HEK293 (cell line): ENCODE results near the gene MDP1.

ENCODE experiments used
- CTCF ChIA-PET: fragments of 350-600 bp; formaldehyde crosslinking; extraction: SDS; loops from one replicate; lab custom pipeline; 2021; ENCODE audit warnings: antibody characterized with exemption; lab: Yijun Ruan, JAX
- POLR2A ChIA-PET: fragments of 300-600 bp; formaldehyde crosslinking; extraction: SDS; loops from one replicate; lab custom pipeline; 2020; ENCODE audit warnings: antibody characterized with exemption, inconsistent platforms; lab: Yijun Ruan, JAX
- H3K27ac ChIP-seq: fragments of 200-500 bp; sonication (Bioruptor generic); 2 replicates; pipeline ENCODE4 v1.5.1; 2014; ENCODE audit warnings: low read depth, low read length, control low read depth, inconsistent platforms; ENCODE audit errors: extremely low read depth
- H3K36me3 ChIP-seq, 2 experiments: fragments of 200-500 bp in 1 of 2; sonication (Bioruptor generic) in 1 of 2; 1 replicate in 1 of 2; 2 replicates in 1 of 2; pipeline ENCODE4 v1.5.1; 2014 to 2017; ENCODE audit warnings: inconsistent platforms in 2 of 2, low read length in 2 of 2; ENCODE audit not compliant: control insufficient read depth in 2 of 2, insufficient read depth in 1 of 2
- H3K4me1 ChIP-seq: fragments of 200-500 bp; sonication (Bioruptor generic); 2 replicates; pipeline ENCODE4 v1.5.1; 2014; ENCODE audit warnings: mild to moderate bottlenecking, low read length, inconsistent platforms; ENCODE audit not compliant: control insufficient read depth, insufficient read depth
- H3K4me3 ChIP-seq: 2 replicates; pipeline ENCODE4 v1.5.1; 2011; ENCODE audit warnings: low read depth, mild to moderate bottlenecking, control low read depth, low read length, moderate library complexity
- H3K9me3 ChIP-seq: fragments of 200-500 bp; sonication (Bioruptor generic); 2 replicates; pipeline ENCODE4 v1.5.1; 2014; ENCODE audit warnings: low read depth, low read length, inconsistent platforms; ENCODE audit not compliant: control insufficient read depth, insufficient read depth
- BCL11A ChIP-seq: fragments of 450-650 bp; formaldehyde crosslinking; IDR thresholded peaks from 2 replicates; pipeline ENCODE4 v1.5.1; 2016; ENCODE audit warnings: low read depth, missing biosample characterization, missing genetic modification characterization
- EGR2 ChIP-seq: fragments of 450-650 bp; formaldehyde crosslinking; IDR thresholded peaks from 2 replicates; pipeline ENCODE4 v1.5.1; 2016; ENCODE audit warnings: low read depth, missing biosample characterization, missing genetic modification characterization
- KLF1 ChIP-seq: fragments of 450-650 bp; formaldehyde crosslinking; IDR thresholded peaks from 2 replicates; pipeline ENCODE4 v1.5.1; 2016; ENCODE audit warnings: missing biosample characterization, missing genetic modification characterization
- KLF7 ChIP-seq: fragments of 450-650 bp; formaldehyde crosslinking; IDR thresholded peaks from 2 replicates; pipeline ENCODE4 v1.5.1; 2016; ENCODE audit warnings: missing biosample characterization, missing genetic modification characterization, borderline replicate concordance
- KLF8 ChIP-seq: fragments of 450-650 bp; formaldehyde crosslinking; IDR thresholded peaks from 2 replicates; pipeline ENCODE4 v1.5.1; 2016; ENCODE audit warnings: missing biosample characterization, missing genetic modification characterization
- PRDM1 ChIP-seq: fragments of 450-650 bp; formaldehyde crosslinking; IDR thresholded peaks from 2 replicates; pipeline ENCODE4; 2016; ENCODE audit warnings: missing biosample characterization, missing genetic modification characterization
- SCRT1 ChIP-seq: fragments of 450-650 bp; formaldehyde crosslinking; IDR thresholded peaks from 2 replicates; pipeline ENCODE4 v1.5.1; 2016; ENCODE audit warnings: missing biosample characterization, missing genetic modification characterization, borderline replicate concordance
- ZBTB20 ChIP-seq: fragments of 450-650 bp; formaldehyde crosslinking; IDR thresholded peaks from 2 replicates; pipeline ENCODE4 v1.5.1; 2016; ENCODE audit warnings: missing biosample characterization, missing genetic modification characterization
- ZNF146 ChIP-seq: fragments of 450-650 bp; formaldehyde crosslinking; IDR thresholded peaks from 2 replicates; pipeline ENCODE4 v1.5.1; 2016; ENCODE audit warnings: missing biosample characterization, missing genetic modification characterization
- ZNF248 ChIP-seq: fragments of 450-650 bp; formaldehyde crosslinking; IDR thresholded peaks from 2 replicates; pipeline ENCODE4 v1.5.1; 2017; ENCODE audit warnings: missing biosample characterization, missing genetic modification characterization
- ZNF501 ChIP-seq: fragments of 450-650 bp; formaldehyde crosslinking; IDR thresholded peaks from 2 replicates; pipeline ENCODE4 v1.5.1; 2016; ENCODE audit warnings: missing biosample characterization, missing genetic modification characterization
- ZNF510 ChIP-seq: fragments of 450-650 bp; formaldehyde crosslinking; IDR thresholded peaks from 2 replicates; pipeline ENCODE4 v1.5.1; 2018; ENCODE audit warnings: mild to moderate bottlenecking, missing genetic modification characterization, missing biosample characterization; ENCODE audit not compliant: insufficient replicate concordance
- ZNF837 ChIP-seq: fragments of 450-650 bp; formaldehyde crosslinking; IDR thresholded peaks from 2 replicates; pipeline ENCODE4 v1.5.1; 2016; ENCODE audit warnings: missing biosample characterization, missing genetic modification characterization
- TF ChIP-seq, protein P1 (sequence below): fragments of 450-650 bp; formaldehyde crosslinking; IDR thresholded peaks from 2 replicates; pipeline ENCODE4 v1.5.1; 2016; ENCODE audit warnings: missing biosample characterization, missing genetic modification characterization
- TF ChIP-seq, protein P2 (sequence below): fragments of 450-650 bp; formaldehyde crosslinking; IDR thresholded peaks from 2 replicates; pipeline ENCODE4 v1.5.1; 2016; ENCODE audit warnings: missing biosample characterization, missing genetic modification characterization
- TF ChIP-seq, protein P3 (sequence below): fragments of 450-650 bp; formaldehyde crosslinking; IDR thresholded peaks from 2 replicates; pipeline ENCODE4 v1.5.1; 2017; ENCODE audit warnings: missing biosample characterization, missing genetic modification characterization

The MDP1 gene

DNA sequence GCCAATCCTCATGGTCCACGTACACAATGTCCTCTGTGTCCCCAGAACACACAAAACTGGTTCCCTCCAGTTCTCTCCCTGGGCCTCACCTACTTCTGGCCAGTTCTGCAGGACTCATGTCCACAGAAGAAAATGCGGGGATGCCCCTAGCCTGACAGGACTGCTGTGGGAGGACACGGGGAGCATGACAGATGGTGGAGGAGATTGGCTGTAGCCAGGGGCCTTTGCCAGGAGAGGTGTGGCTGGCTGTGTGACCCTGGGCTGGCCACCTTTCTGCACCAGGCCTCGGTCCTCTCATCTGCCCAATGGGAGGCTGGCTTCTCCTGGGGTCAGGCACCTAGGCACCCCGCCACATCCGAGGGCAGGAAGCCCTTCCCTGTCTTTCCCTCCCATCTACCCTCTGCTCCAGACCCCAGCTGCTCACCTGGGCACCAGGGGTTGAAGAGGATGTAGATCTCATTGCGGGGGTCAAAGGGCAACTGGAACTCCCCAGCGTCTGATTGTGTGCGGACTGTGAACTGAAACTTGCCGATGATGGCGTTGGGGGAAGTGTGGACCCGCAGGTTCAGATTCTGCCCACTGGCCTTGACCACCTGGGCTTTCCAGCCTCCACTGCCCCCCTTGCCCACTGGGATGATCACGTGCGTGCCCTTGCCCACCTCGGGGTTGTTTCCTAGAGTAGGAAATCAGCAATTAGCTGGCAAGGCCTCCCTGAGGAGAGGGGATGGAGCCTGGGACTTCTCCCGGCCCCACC is 44.3 kb upstream of the MDP1 start:
- Histone ChIP-seq H3K9me3 (no peaks in the 10 kb centered on the region), H3K4me3 (no peak overlapping the region), H3K36me3 (peaks cover 0 to 3% of the 10 kb centered on the region in 2 experiments; a peak in 1 of 3 replicates), H3K4me1 (no peaks in the 10 kb centered on the region), H3K27ac (no peak overlapping the region)
- POLR2A ChIA-PET = interaction anchor here (3.6 kb wide), 1 partner anchor 11 kb away, joined by 16 read pairs; the partner anchor contains the start of gene RABGGTA
- CTCF ChIA-PET = no interaction called here
- TF ChIP-seq, protein P1, sequence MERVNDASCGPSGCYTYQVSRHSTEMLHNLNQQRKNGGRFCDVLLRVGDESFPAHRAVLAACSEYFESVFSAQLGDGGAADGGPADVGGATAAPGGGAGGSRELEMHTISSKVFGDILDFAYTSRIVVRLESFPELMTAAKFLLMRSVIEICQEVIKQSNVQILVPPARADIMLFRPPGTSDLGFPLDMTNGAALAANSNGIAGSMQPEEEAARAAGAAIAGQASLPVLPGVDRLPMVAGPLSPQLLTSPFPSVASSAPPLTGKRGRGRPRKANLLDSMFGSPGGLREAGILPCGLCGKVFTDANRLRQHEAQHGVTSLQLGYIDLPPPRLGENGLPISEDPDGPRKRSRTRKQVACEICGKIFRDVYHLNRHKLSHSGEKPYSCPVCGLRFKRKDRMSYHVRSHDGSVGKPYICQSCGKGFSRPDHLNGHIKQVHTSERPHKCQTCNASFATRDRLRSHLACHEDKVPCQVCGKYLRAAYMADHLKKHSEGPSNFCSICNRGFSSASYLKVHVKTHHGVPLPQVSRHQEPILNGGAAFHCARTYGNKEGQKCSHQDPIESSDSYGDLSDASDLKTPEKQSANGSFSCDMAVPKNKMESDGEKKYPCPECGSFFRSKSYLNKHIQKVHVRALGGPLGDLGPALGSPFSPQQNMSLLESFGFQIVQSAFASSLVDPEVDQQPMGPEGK (tag by site-specific recombination) = no peak
- TF ChIP-seq ZNF248 (tag by site-specific recombination) (no peak), BCL11A (no peak)

DNA sequence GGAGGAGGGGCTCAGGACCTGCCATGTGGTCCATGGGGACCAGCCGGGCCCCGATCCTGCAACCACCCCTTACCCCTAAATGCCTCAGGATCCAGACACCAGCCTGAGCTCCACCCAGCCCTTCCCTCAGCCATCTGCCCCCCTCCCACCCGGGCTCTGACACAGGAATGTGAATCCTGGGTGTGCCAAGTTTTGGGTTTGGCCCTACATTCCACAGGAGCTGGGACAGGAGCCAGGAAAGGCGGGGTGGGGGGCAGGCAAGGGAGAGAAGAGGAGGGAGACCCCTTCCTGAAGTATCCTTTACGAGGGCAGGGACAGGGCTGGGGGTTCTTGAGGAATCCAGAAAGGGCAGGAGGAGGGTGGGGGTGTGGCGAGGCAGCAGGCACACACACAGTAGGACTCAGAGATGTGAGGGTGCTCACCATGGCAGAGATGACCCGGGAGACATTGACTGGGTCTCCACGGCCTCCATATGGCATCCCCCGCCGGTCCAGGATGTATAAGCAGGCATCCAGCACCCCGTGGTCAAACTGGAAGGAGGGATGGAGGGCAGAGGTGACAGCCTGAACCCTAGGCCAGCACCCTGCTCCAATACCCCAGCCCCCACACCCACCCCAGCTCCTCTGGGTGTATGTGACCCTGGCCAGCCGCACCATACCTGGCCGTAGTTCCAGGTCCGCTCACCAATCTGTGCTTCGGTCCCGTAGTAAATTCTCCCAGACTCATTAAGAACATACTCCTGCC is 43.6 kb upstream of the MDP1 start:
- POLR2A ChIA-PET = no interaction called here
- Histone ChIP-seq H3K4me3 (no peak overlapping the region), H3K27ac (no peak overlapping the region), H3K36me3 (peaks cover 0 to 10% of the 10 kb centered on the region in 2 experiments; a peak in 1 of 3 replicates), H3K9me3 (no peaks in the 10 kb centered on the region), H3K4me1 (no peaks in the 10 kb centered on the region)
- CTCF ChIA-PET = interaction anchor here (1.6 kb wide), 1 partner anchor 11 kb away, joined by 3 read pairs; the partner anchor contains the start of gene RABGGTA
- TF ChIP-seq, protein P2, sequence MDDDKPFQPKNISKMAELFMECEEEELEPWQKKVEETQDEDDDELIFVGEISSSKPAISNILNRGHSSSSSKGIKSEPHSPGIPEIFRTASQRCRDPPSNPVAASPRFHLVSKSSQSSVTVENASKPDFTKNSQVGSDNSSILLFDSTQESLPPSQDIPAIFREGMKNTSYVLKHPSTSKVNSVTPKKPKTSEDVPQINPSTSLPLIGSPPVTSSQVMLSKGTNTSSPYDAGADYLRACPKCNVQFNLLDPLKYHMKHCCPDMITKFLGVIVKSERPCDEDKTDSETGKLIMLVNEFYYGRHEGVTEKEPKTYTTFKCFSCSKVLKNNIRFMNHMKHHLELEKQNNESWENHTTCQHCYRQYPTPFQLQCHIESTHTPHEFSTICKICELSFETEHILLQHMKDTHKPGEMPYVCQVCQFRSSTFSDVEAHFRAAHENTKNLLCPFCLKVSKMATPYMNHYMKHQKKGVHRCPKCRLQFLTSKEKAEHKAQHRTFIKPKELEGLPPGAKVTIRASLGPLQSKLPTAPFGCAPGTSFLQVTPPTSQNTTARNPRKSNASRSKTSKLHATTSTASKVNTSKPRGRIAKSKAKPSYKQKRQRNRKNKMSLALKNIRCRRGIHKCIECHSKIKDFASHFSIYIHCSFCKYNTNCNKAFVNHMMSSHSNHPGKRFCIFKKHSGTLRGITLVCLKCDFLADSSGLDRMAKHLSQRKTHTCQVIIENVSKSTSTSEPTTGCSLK = no peak
- TF ChIP-seq KLF1 = 0 out of 2 replicates have a peak, but pooled peaks have one; percentile 22

DNA sequence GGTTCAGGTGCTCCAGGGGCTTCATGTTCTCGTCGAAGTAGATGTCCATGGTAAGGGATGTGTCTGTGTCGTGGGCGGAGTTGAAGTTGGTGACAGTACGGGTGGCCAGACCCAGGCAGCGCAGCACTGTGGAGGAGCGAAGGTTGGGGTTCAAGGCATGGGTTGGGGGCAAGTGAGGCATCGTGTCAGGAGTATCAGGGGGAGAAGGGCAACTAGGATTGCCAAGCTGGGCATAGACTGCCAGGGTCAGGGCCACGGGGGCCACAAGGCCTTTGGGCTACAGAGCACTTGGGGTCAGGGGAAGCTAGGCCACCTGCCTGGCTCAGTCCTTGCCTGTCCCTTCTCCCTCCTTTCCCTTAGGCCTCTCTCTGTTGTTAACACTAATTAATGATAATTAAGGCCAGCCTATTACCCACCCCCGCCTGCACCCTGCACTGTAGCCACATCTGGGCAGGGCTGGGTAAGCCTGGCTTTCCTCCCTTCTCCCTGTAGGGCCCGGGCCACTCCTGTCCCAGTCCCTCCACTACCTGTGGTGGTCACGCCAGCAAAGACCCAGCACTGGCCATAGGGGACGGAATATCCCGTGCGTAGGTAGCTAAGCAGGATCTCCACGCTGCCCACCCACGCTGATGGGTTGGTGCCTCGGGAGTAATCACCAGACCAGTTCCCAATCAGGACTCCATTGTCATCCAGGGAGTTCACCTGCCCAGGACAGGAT is 42.8 kb upstream of the MDP1 start:
- H3K27ac ChIP-seq = no peak overlapping the region

DNA sequence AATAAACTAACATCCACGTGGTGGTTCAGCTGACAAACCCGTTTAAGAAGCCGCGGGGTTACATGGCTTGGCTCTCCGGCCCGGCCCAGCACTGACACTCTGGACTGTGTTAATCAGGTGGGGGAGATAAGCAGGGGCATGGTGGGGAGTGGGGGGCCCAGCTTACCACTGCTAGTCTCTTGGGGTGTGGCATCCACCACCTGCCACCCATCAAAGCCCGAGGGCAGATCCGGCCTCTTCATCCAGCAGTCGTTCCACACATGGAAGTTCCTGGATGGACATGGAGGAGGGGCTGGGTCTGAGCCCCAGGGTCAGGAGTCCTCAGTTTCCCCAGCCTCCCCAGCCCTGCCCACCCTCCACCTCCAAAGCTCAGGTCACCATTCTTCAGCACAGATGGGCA is 42.3 kb upstream of the MDP1 start:
- Histone ChIP-seq H3K9me3 (no peaks in the 10 kb centered on the region), H3K27ac (no peak overlapping the region), H3K4me3 (no peak overlapping the region), H3K4me1 (no peaks in the 10 kb centered on the region), H3K36me3 (peaks cover 0 to 15% of the 10 kb centered on the region in 2 experiments; a peak in 2 of 3 replicates)
- TF ChIP-seq ZNF510 (tag by site-specific recombination) (no peak), ZNF146 (tag by site-specific recombination) (no peak), SCRT1 (no peak), ZNF837 (no peak), KLF8 (no peak), BCL11A (no peak)
- TF ChIP-seq, protein P3, sequence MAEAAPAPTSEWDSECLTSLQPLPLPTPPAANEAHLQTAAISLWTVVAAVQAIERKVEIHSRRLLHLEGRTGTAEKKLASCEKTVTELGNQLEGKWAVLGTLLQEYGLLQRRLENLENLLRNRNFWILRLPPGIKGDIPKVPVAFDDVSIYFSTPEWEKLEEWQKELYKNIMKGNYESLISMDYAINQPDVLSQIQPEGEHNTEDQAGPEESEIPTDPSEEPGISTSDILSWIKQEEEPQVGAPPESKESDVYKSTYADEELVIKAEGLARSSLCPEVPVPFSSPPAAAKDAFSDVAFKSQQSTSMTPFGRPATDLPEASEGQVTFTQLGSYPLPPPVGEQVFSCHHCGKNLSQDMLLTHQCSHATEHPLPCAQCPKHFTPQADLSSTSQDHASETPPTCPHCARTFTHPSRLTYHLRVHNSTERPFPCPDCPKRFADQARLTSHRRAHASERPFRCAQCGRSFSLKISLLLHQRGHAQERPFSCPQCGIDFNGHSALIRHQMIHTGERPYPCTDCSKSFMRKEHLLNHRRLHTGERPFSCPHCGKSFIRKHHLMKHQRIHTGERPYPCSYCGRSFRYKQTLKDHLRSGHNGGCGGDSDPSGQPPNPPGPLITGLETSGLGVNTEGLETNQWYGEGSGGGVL (tag by site-specific recombination) = no peak
- ChIA-PET CTCF (interaction anchor here (1.6 kb wide), 1 partner anchor 13 kb away, joined by 3 read pairs; the partner anchor contains the start of gene RABGGTA), POLR2A (interaction anchor here (0.7 kb wide), 1 partner anchor 13 kb away, joined by 3 read pairs; no protein-coding TSS in a partner anchor)

More for the DNA sequence above, 42.8 kb upstream of the MDP1 start:
- peaks cover 0 to 15% of the 10 kb centered on the region in 2 experiments; a peak in 1 of 3 replicates for H3K36me3 ChIP-seq
- ChIA-PET CTCF (interaction anchor here (1.6 kb wide), 1 partner anchor 12 kb away, joined by 3 read pairs; the partner anchor contains the start of gene RABGGTA), POLR2A (interaction anchor here (0.7 kb wide), 1 partner anchor 12 kb away, joined by 3 read pairs; no protein-coding TSS in a partner anchor)
- H3K4me1 ChIP-seq = no peaks in the 10 kb centered on the region
- no peaks in the 10 kb centered on the region for H3K9me3 ChIP-seq
- no peak for TF ChIP-seq EGR2
- no peak for TF ChIP-seq ZBTB20 (tag by site-specific recombination)
- no peak for TF ChIP-seq PRDM1 (tag by site-specific recombination)
- no peak for TF ChIP-seq KLF7 (tag by site-specific recombination)
- TF ChIP-seq ZNF501 (tag by site-specific recombination) = no peak
- no peak overlapping the region for H3K4me3 ChIP-seq
